ENCODE results near the gene UBASH3B. TPM values are rescaled to one million over a fixed set of nuclear protein-coding genes. Genes with fewer than 3 reads are reported as not detected.

The UBASH3B gene
- total and polyA plus RNA-seq, 2 of the 13 experiments (the other 11 are each of a cell fraction or from before 2014, with no cell fraction given) = 4.4 to 7.6 TPM

DNA sequence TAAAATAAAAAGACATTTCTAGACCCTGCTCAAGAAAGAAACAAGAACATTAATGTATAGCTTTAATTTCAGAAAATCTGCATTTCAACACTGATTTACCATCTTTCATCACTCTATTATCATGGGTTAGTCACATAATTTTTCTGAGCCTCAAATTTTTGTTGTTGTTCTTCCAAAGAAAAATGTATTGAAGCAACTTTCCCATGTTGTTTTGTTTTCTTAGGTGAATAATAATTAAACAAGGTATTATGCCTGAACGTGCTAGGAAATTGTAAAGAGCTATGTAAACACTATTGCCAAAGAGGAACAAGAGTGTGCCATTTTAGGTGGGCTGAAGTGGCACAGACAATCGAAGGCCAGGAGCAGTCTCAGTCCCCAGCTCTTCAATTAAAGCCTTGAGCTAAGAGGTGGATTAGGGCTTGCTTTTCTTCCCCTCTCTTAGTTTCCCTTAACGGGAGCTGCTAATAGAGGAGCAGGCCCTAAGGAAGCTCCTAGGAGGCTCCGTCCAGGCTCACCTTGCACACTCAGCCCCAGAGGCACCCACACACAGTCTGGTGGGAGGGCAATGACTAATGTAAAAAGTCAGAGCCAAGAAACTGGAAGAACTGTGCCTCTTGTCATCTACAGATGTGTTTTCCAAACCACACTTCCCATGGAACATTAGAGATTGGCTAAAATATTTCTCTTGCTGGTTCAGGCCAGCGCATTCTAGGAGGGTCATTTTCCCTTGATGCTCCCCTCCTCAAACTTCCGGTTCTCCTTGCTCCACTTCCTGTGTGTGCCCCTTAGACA lies 8.8 kb upstream of the UBASH3B start:
- in situ Hi-C loops (cut with HindIII; ENCODE audit: extremely low pct_ligation_motif_present, low pct_unique_long_range_greater_than_20kb) (no loop called here), intact Hi-C loops (cut with micrococcal nuclease; ENCODE audit: unreplicated experiment) (no loop called here)
- Histone ChIP-seq H3K27me3 (ENCODE audit: control insufficient read depth in 1 of 2, insufficient read depth in 2 of 2, low read length in 2 of 2) (no peaks in the 10 kb centered on the region), H3K4me2 (ENCODE audit: low read depth, low read length) (no peak overlapping the region), H3K27ac (ENCODE audit: extremely low read length, insufficient read depth, low read length) (no peak overlapping the region), H3K9ac (ENCODE audit: insufficient read depth, low read depth, low read length) (no peak overlapping the region), H4K20me1 (ENCODE audit: insufficient read depth, low read length) (no peaks in the 10 kb centered on the region), H3K9me3 (ENCODE audit: low read length) (no peaks in the 10 kb centered on the region), H3K79me2 (ENCODE audit: insufficient read depth, low read length) (no peaks in the 10 kb centered on the region), H3K36me3 (replicated peaks in 1 of 2; ENCODE audit: control insufficient read depth in 1 of 2, insufficient read depth in 2 of 2, low read length in 2 of 2) (no peaks in the 10 kb centered on the region), H3K4me1 (ENCODE audit: insufficient read depth, low read length) (peaks cover 31% of the 10 kb centered on the region), H3K4me3 (replicated peaks in 1 of 3; ENCODE audit: insufficient read depth in 1 of 3, low read depth in 2 of 3, low read length in 3 of 3) (no peak overlapping the region), H2AFZ (ENCODE audit: low read length) (no peak overlapping the region)
- TF ChIP-seq ZFP36L1 (CRISPR knock-in tag; IDR thresholded peaks at IDR 0.05) = no peak
- TF ChIP-seq EEA1 (CRISPR knock-in tag; IDR thresholded peaks at IDR 0.05; ENCODE audit: borderline replicate concordance) = no peak
- TF ChIP-seq GABPA (IDR thresholded peaks at IDR 0.05; ENCODE audit: low read depth, low read length) = no peak
- TF ChIP-seq GABPA (CRISPR knock-in tag; IDR thresholded peaks at IDR 0.05; ENCODE audit: low read depth) = 0 out of 2 replicates have a peak, but pooled peaks have one; percentile 11
- CTCF ChIA-PET (ENCODE audit: low intra/inter-chr PET ratio, low total read pairs) = no interaction called here
- no TSS peak for BruUV-seq (replicated peaks)
- POLR2A ChIA-PET = interaction anchor here (0.8 to 2.1 kb wide), 2 partner anchors 9 to 29 kb away, joined by 3 to 10 read pairs; partner anchors contain the start of gene UBASH3B
- no peak for ATAC-seq
- WGBS (ENCODE audit: low lambda C conversion rate) = 55% methylated on average over 6 of the region's 6 CpGs
- no peak for FAIRE-seq
- DNase-seq (ENCODE audit: low spot score) = no peak

DNA sequence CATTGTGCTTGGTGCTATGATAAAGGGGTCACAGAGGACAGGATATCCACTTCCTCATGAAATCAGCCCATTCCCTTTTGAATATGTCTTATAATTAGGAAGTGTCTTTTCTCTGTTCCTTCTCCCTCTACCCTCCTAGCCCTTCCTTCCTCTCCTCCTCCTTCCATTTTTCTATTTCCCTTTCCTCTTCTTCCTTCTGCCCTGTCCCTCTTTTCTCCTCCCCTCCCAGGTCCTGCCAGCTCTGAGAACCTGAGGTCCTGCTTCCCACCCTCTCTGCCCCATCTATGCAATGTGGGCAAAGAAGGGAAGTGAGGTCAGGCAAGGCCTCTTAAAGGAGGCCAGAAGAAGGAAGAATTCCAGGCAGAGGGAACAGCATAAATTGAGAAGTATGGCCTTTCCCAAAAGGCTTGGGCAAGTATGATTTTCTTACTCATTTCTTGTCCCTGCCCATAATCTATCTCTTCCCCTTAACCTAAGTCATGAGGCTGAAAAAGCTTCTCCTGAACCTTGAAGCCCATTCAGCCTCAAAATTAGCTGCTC lies 7.7 kb upstream of the UBASH3B start:
- H3K36me3 ChIP-seq (replicated peaks in 1 of 2; ENCODE audit: control insufficient read depth in 1 of 2, insufficient read depth in 2 of 2, low read length in 2 of 2) = no peaks in the 10 kb centered on the region
- no TSS peak for BruUV-seq (replicated peaks)
- peaks cover 23% of the 10 kb centered on the region for H3K4me1 ChIP-seq (ENCODE audit: insufficient read depth, low read length)
- no peak for FAIRE-seq
- no peak for DNase-seq (ENCODE audit: low spot score)
- H2AFZ ChIP-seq (ENCODE audit: low read length) = no peak overlapping the region
- no peaks in the 10 kb centered on the region for H3K9me3 ChIP-seq (ENCODE audit: low read length)
- 0 out of 5 replicates have a peak, but pooled peaks cover 0 to 4% of the 10 kb centered on the region in 2 experiments for H3K27me3 ChIP-seq (ENCODE audit: control insufficient read depth in 1 of 2, insufficient read depth in 2 of 2, low read length in 2 of 2)
- ATAC-seq = no peak
- H4K20me1 ChIP-seq (ENCODE audit: insufficient read depth, low read length) = no peaks in the 10 kb centered on the region
- H3K9ac ChIP-seq (ENCODE audit: insufficient read depth, low read depth, low read length) = no peak overlapping the region
- ChIA-PET CTCF (ENCODE audit: low intra/inter-chr PET ratio, low total read pairs) (no interaction called here), POLR2A (interaction anchor here (2.1 kb wide), 1 partner anchor 8 kb away, joined by 10 read pairs; the partner anchor contains the start of gene UBASH3B)
- H3K4me2 ChIP-seq (ENCODE audit: low read depth, low read length) = no peak overlapping the region
- intact Hi-C loops (cut with micrococcal nuclease; ENCODE audit: unreplicated experiment) (no loop called here), in situ Hi-C loops (cut with HindIII; ENCODE audit: extremely low pct_ligation_motif_present, low pct_unique_long_range_greater_than_20kb) (no loop called here)
- TF ChIP-seq ETV5 (CRISPR knock-in tag; IDR thresholded peaks at IDR 0.05; ENCODE audit: borderline replicate concordance) (no peak), KDM6A (CRISPR knock-in tag; IDR thresholded peaks at IDR 0.05; ENCODE audit: low read depth) (no peak), SIX4 (CRISPR knock-in tag; IDR thresholded peaks at IDR 0.05) (no peak), NFKB2 (CRISPR knock-in tag; IDR thresholded peaks at IDR 0.05; ENCODE audit: borderline replicate concordance) (no peak), NFE2 (CRISPR knock-in tag; IDR thresholded peaks at IDR 0.05) (no peak), GABPA (IDR thresholded peaks at IDR 0.05; ENCODE audit: low read depth, low read length) (no peak), GABPA (CRISPR knock-in tag; IDR thresholded peaks at IDR 0.05; ENCODE audit: low read depth) (no peak), ZNF644 (CRISPR knock-in tag; IDR thresholded peaks at IDR 0.05; ENCODE audit: low read depth) (no peak), CC2D1A (CRISPR knock-in tag; IDR thresholded peaks at IDR 0.05) (no peak), ZNF879 (CRISPR knock-in tag; IDR thresholded peaks at IDR 0.05) (no peak), CHCHD3 (CRISPR knock-in tag; IDR thresholded peaks at IDR 0.05) (no peak), XBP1 (CRISPR knock-in tag; IDR thresholded peaks at IDR 0.05) (no peak), ZFP82 (CRISPR knock-in tag; IDR thresholded peaks at IDR 0.05; ENCODE audit: borderline replicate concordance) (no peak)
- TF ChIP-seq, protein P1, sequence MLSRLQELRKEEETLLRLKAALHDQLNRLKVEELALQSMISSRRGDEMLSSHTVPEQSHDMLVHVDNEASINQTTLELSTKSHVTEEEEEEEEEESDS (CRISPR knock-in tag; IDR thresholded peaks at IDR 0.05; ENCODE audit: borderline replicate concordance) = no peak
- TF ChIP-seq, protein P2, sequence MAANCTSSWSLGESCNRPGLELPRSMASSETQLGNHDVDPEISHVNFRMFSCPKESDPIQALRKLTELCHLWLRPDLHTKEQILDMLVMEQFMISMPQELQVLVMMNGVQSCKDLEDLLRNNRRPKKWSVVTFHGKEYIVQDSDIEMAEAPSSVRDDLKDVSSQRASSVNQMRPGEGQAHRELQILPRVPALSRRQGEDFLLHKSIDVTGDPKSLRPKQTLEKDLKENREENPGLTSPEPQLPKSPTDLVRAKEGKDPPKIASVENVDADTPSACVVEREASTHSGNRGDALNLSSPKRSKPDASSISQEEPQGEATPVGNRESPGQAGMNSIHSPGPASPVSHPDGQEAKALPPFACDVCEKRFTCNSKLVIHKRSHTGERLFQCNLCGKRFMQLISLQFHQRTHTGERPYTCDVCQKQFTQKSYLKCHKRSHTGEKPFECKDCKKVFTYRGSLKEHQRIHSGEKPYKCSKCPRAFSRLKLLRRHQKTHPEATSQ (CRISPR knock-in tag; IDR thresholded peaks at IDR 0.05; ENCODE audit: borderline replicate concordance) = no peak
- H3K79me2 ChIP-seq (ENCODE audit: insufficient read depth, low read length) = no peaks in the 10 kb centered on the region
- H3K4me3 ChIP-seq (replicated peaks in 1 of 3; ENCODE audit: insufficient read depth in 1 of 3, low read depth in 2 of 3, low read length in 3 of 3) = no peak overlapping the region
- H3K27ac ChIP-seq (ENCODE audit: extremely low read length, insufficient read depth, low read length) = no peak overlapping the region

Measured in HepG2 (cell line).